Measurements from ENCODE around the gene SNAPC3. TPM values are rescaled to one million over a fixed set of nuclear protein-coding genes. Genes with fewer than 3 reads are reported as not detected.

SNAPC3 gene
- total RNA-seq, 1 experiment from 2014 or later = 26.1 TPM

DNA sequence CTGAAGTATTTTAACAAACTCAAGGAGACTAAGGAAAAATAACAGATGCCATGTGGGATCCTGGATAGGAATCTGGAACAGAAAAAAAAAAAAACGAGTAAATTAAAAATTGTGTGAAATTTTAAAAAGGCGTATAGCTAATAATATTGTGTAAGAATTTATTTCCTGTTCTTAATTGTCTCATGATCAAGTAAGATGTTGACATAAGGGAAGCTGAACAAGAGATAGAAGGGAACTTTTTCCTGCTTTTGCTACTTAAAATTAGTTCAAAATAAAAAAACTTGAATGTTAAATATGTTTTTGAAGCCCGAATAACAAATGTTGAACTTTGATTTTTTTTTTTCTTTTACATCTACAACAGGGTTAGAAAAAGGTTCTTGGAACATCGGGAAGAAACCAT is 10.5 kb downstream of the SNAPC3 start:
- TF ChIP-seq TCF7L2 (IDR thresholded peaks at IDR 0.05; ENCODE audit: borderline replicate concordance, extremely low read depth, insufficient read depth, insufficient read length) (no peak), ZFX (IDR thresholded peaks at IDR 0.05) (no peak), RAD21 (IDR thresholded peaks at IDR 0.05; ENCODE audit: low read depth) (no peak), EGR1 (IDR thresholded peaks at IDR 0.05; ENCODE audit: low read depth) (no peak), CBX3 (IDR thresholded peaks at IDR 0.05; ENCODE audit: low read depth) (no peak), EZH2phosphoT487 (IDR thresholded peaks at IDR 0.05; ENCODE audit: borderline replicate concordance) (no peak), ELF1 (IDR thresholded peaks at IDR 0.05; ENCODE audit: borderline replicate concordance, low read depth) (no peak), SRF (IDR thresholded peaks at IDR 0.05; ENCODE audit: low read depth) (no peak), CEBPB (IDR thresholded peaks at IDR 0.05; ENCODE audit: low read depth) (no peak), FOSL1 (IDR thresholded peaks at IDR 0.05; ENCODE audit: low read depth) (no peak), SP1 (IDR thresholded peaks at IDR 0.05; ENCODE audit: low read depth) (no peak), ATF3 (IDR thresholded peaks at IDR 0.05) (no peak), EZH2 (IDR thresholded peaks at IDR 0.05) (no peak), YY1 (IDR thresholded peaks at IDR 0.05; ENCODE audit: extremely low read depth, insufficient replicate concordance, low read depth, low read length) (no peak), POLR2A (IDR thresholded peaks at IDR 0.05; ENCODE audit: borderline replicate concordance, extremely low read depth, insufficient read depth, insufficient read length) (no peak)
- TF ChIP-seq, protein P1, sequence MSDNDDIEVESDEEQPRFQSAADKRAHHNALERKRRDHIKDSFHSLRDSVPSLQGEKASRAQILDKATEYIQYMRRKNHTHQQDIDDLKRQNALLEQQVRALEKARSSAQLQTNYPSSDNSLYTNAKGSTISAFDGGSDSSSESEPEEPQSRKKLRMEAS (IDR thresholded peaks at IDR 0.05) = no peak
- TF ChIP-seq, protein P2, sequence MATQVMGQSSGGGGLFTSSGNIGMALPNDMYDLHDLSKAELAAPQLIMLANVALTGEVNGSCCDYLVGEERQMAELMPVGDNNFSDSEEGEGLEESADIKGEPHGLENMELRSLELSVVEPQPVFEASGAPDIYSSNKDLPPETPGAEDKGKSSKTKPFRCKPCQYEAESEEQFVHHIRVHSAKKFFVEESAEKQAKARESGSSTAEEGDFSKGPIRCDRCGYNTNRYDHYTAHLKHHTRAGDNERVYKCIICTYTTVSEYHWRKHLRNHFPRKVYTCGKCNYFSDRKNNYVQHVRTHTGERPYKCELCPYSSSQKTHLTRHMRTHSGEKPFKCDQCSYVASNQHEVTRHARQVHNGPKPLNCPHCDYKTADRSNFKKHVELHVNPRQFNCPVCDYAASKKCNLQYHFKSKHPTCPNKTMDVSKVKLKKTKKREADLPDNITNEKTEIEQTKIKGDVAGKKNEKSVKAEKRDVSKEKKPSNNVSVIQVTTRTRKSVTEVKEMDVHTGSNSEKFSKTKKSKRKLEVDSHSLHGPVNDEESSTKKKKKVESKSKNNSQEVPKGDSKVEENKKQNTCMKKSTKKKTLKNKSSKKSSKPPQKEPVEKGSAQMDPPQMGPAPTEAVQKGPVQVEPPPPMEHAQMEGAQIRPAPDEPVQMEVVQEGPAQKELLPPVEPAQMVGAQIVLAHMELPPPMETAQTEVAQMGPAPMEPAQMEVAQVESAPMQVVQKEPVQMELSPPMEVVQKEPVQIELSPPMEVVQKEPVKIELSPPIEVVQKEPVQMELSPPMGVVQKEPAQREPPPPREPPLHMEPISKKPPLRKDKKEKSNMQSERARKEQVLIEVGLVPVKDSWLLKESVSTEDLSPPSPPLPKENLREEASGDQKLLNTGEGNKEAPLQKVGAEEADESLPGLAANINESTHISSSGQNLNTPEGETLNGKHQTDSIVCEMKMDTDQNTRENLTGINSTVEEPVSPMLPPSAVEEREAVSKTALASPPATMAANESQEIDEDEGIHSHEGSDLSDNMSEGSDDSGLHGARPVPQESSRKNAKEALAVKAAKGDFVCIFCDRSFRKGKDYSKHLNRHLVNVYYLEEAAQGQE (IDR thresholded peaks at IDR 0.05; ENCODE audit: low read depth) = no peak
- TF ChIP-seq, protein P3, sequence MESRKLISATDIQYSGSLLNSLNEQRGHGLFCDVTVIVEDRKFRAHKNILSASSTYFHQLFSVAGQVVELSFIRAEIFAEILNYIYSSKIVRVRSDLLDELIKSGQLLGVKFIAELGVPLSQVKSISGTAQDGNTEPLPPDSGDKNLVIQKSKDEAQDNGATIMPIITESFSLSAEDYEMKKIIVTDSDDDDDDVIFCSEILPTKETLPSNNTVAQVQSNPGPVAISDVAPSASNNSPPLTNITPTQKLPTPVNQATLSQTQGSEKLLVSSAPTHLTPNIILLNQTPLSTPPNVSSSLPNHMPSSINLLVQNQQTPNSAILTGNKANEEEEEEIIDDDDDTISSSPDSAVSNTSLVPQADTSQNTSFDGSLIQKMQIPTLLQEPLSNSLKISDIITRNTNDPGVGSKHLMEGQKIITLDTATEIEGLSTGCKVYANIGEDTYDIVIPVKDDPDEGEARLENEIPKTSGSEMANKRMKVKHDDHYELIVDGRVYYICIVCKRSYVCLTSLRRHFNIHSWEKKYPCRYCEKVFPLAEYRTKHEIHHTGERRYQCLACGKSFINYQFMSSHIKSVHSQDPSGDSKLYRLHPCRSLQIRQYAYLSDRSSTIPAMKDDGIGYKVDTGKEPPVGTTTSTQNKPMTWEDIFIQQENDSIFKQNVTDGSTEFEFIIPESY (IDR thresholded peaks at IDR 0.05; ENCODE audit: extremely low read depth, insufficient replicate concordance, low read length) = no peak
- no peak for DNase-seq (ENCODE audit: low read depth, low spot score)
- no TSS peak for BruUV-seq (replicated peaks)

More for the DNA sequence above, 10.5 kb downstream of the SNAPC3 start:
- H3K9ac ChIP-seq (ENCODE audit: low read length) = no peak overlapping the region
- no peaks in the 10 kb centered on the region for H3K4me1 ChIP-seq (ENCODE audit: control insufficient read depth in 1 of 2, insufficient read depth in 2 of 2, low read length in 2 of 2)
- H3K79me2 ChIP-seq (ENCODE audit: insufficient read depth, low read length) = peaks cover 74% of the 10 kb centered on the region
- H3K4me2 ChIP-seq (ENCODE audit: low read length) = no peak overlapping the region
- H2AFZ ChIP-seq (ENCODE audit: low read depth, low read length, poor library complexity, severe bottlenecking) = no peak overlapping the region
- no peak overlapping the region for H3K27ac ChIP-seq (ENCODE audit: low read depth, low read length)
- ChIA-PET POLR2A (no interaction called here), RAD21 (ENCODE audit: low non-redundant PET in 1 of 2, low total read pairs in 2 of 2, uncharacterized antibody in 2 of 2, unreplicated experiment in 2 of 2) (no interaction called here), CTCF (no interaction called here)
- intact Hi-C loops (cut with micrococcal nuclease) = no loop called here
- H3K9me3 ChIP-seq (ENCODE audit: control insufficient read depth in 1 of 2, insufficient read depth in 1 of 2, low read depth in 1 of 2, low read length in 2 of 2) = no peaks in the 10 kb centered on the region
- no peaks in the 10 kb centered on the region for H3K9me2 ChIP-seq (ENCODE audit: insufficient read depth)
- no peak for ATAC-seq
- no peaks in the 10 kb centered on the region; the same call in 1 of the 2 replicates for H4K20me1 ChIP-seq (ENCODE audit: insufficient read depth)
- H3K27me3 ChIP-seq (ENCODE audit: insufficient read depth, low read length) = no peaks in the 10 kb centered on the region
- H3K4me3 ChIP-seq (replicated peaks in 1 of 2; ENCODE audit: low read depth in 1 of 2, low read length in 2 of 2) = no peak overlapping the region
- peaks cover 9 to 16% of the 10 kb centered on the region in 2 experiments; a peak in 3 of 4 replicates for H3K36me3 ChIP-seq (ENCODE audit: control insufficient read depth in 1 of 2, insufficient read depth in 2 of 2, low read length in 2 of 2)
